Measurements from ENCODE around the gene AZU1. TPM values are rescaled to one million over a fixed set of nuclear protein-coding genes. Genes with fewer than 3 reads are reported as not detected.
"Not testable (repeated sequence)": the region's sequence is repeated elsewhere in the genome, so short reads cannot be mapped to it uniquely, and the experiment has no call there.

Gene AZU1
- total RNA-seq, 1 experiment from 2014 or later: not detected

GRCh38 chr19:825897-826644 lies 1.6 kb upstream of the AZU1 start:
- no peak for DNase-seq (ENCODE audit: low read depth)

- no peak for DNase-seq (ENCODE audit: low read depth)
These were observed 325 bp upstream of the AZU1 start for GRCh38 chr19:827314-827709.

- no peak for DNase-seq (ENCODE audit: low read depth)
These were observed 1.6 kb downstream of the AZU1 start for GRCh38 chr19:829129-829758.

- DNase-seq (ENCODE audit: low read depth): no peak
These were observed 4.1 kb downstream of the AZU1 start for GRCh38 chr19:831407-832369.

GRCh38 chr19:834216-834615 lies 6.6 kb downstream of the AZU1 start:
- DNase-seq (ENCODE audit: low read depth): no peak

- DNase-seq (ENCODE audit: low read depth): no peak
These were observed 7.7 kb downstream of the AZU1 start for GRCh38 chr19:835210-835810.

- DNase-seq (ENCODE audit: low read depth): no peak
These were observed 13.0 kb downstream of the AZU1 start, which contains the start of gene PRTN3 for GRCh38 chr19:840519-841206. Gene PRTN3, plus strand, starts transcription at chr19:840999. Its CDS starts 10 bp downstream, at chr19:841009.

- not testable (repeated sequence) for DNase-seq (ENCODE audit: low read depth)
These were observed 15.2 kb downstream of the AZU1 start for GRCh38 chr19:842802-843179.

GRCh38 chr19:843180-843835 lies 15.7 kb downstream of the AZU1 start:
- DNase-seq (ENCODE audit: low read depth): no peak

GRCh38 chr19:843836-844545 lies 16.4 kb downstream of the AZU1 start:
- DNase-seq (ENCODE audit: low read depth): no peak

- no peak for DNase-seq (ENCODE audit: low read depth)
These were observed 16.9 kb downstream of the AZU1 start for GRCh38 chr19:844546-844971.

- DNase-seq (ENCODE audit: low read depth): no peak
These were observed 18.3 kb downstream of the AZU1 start for GRCh38 chr19:845707-846521.

GRCh38 chr19:848386-848921 lies 20.8 kb downstream of the AZU1 start:
- no peak for DNase-seq (ENCODE audit: low read depth)

GRCh38 chr19:849195-849594 lies 21.6 kb downstream of the AZU1 start:
- not testable (repeated sequence) for DNase-seq (ENCODE audit: low read depth)

- peak; percentile 69 for DNase-seq (ENCODE audit: low read depth)
These were observed 22.8 kb downstream of the AZU1 start for GRCh38 chr19:850221-850978.

GRCh38 chr19:850979-851335 lies 23.3 kb downstream of the AZU1 start:
- DNase-seq (ENCODE audit: low read depth): no peak

- no peak for DNase-seq (ENCODE audit: low read depth)
These were observed 24.7 kb downstream of the AZU1 start, which contains the start of gene ELANE for GRCh38 chr19:852136-853013. Gene ELANE, plus strand, starts transcription at chr19:852303. Its CDS starts 26 bp downstream, at chr19:852329.

Measured in HT1080 (cell line).